Omental fat pad (tissue), 4 donors: ENCODE data around the gene ALKBH3. TPM values are rescaled to one million over a fixed set of nuclear protein-coding genes. Genes with fewer than 3 reads are reported as not detected.

Source experiments
- ATAC-seq: fragments of 150-250 bp; one replicate; pipeline ENCODE4 v1.9.1; 2016; ENCODE audit warnings: mild to moderate bottlenecking, moderate library complexity; ENCODE audit not compliant: low FRiP score
- DNase-seq: peaks from one replicate; pipeline ENCODE4 v3.0.0-alpha.2; 2019; ENCODE audit warnings: low spot score
- total RNA-seq, 4 donors: library from RNA; depleted of rRNA; stranded (reverse); fragments of >200 nt; gene quantifications; one replicate each; pipeline ENCODE4 v1.1.0, GENCODE V29; 2016
- TF ChIP-seq, protein P1 (sequence below), 3 donors: fragments of 450-650 bp; IDR thresholded peaks; one replicate each; pipeline ENCODE4 v1.5.1; 2016 to 2017; ENCODE audit warnings: antibody characterized with exemption in 3 of 3, mild to moderate bottlenecking in 3 of 3, moderate library complexity in 2 of 3

ALKBH3 gene
- total RNA-seq, 4 donors from 2014 or later: 26.3 to 39.9 (median 29.6) TPM

GRCh38 chr11:43924112-43924855 is 43.7 kb downstream of the ALKBH3 start:
- TF ChIP-seq, protein P1, sequence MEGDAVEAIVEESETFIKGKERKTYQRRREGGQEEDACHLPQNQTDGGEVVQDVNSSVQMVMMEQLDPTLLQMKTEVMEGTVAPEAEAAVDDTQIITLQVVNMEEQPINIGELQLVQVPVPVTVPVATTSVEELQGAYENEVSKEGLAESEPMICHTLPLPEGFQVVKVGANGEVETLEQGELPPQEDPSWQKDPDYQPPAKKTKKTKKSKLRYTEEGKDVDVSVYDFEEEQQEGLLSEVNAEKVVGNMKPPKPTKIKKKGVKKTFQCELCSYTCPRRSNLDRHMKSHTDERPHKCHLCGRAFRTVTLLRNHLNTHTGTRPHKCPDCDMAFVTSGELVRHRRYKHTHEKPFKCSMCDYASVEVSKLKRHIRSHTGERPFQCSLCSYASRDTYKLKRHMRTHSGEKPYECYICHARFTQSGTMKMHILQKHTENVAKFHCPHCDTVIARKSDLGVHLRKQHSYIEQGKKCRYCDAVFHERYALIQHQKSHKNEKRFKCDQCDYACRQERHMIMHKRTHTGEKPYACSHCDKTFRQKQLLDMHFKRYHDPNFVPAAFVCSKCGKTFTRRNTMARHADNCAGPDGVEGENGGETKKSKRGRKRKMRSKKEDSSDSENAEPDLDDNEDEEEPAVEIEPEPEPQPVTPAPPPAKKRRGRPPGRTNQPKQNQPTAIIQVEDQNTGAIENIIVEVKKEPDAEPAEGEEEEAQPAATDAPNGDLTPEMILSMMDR (IDR thresholded peaks at IDR 0.05): no peak
- DNase-seq (no peak), ATAC-seq (no peak)

- DNase-seq: no peak
- TF ChIP-seq, protein P1 (IDR thresholded peaks at IDR 0.05): no peak
- no peak for ATAC-seq
Observed at GRCh38 chr11:43925063-43925931, 44.7 kb downstream of the ALKBH3 start.

- TF ChIP-seq, protein P1 (IDR thresholded peaks at IDR 0.05): no peak
- DNase-seq: no peak
- no peak for ATAC-seq
Observed at GRCh38 chr11:43925932-43926505, 45.4 kb downstream of the ALKBH3 start.

DNA sequence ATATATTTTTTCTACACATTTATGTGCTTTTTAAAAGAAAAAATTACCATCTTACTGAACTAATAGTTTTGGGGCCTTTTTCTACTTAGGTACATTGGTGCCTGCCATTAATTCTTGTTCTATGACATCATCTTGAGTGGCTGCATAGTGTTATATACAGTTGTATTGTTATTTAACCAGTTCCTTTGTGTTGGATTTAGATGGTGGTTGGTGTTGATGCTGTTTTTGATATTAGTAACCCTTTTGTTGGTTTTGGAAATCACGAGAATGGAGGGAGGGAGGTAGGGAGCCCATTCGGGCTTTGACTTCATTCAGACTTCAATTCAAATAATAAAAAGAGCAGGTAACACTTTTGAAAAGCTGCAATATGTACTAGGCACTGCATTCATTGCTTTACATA is 46.4 kb downstream of the ALKBH3 start:
- ATAC-seq (no peak), DNase-seq (no peak)
- TF ChIP-seq, protein P1 (IDR thresholded peaks at IDR 0.05): no peak

GRCh38 chr11:43927925-43928707 is 47.5 kb downstream of the ALKBH3 start:
- no peak for DNase-seq
- TF ChIP-seq, protein P1 (IDR thresholded peaks at IDR 0.05): no peak
- no peak for ATAC-seq

DNA sequence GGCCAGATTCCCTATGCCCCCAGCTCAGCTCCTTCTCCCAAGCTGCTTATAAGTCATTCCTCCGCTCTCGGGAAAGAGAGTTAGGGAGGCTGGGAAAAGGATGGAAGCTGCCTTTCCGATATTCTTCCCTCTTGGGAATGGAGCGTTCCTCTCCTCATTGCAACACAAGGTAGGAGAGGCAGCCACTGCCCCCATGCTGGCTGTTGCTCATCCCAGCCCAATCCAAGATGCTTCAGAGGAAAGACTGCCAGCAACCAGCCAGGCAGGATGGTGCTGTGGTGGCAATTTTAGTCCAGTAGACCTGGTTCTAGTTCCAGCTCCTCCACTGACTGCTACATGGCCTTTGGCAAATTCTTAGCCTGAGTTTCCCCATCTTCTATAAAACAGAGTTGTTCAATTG is 48.1 kb downstream of the ALKBH3 start:
- TF ChIP-seq, protein P1 (IDR thresholded peaks at IDR 0.05): no peak
- no peak for DNase-seq
- ATAC-seq: no peak
